Thyroid gland (tissue), 4 donors: ENCODE data around the gene SLC5A1. TPM values are rescaled to one million over a fixed set of nuclear protein-coding genes. Genes with fewer than 3 reads are reported as not detected.

Experiments used
- DNase-seq, 2 donors: peaks; one replicate each; pipeline ENCODE4 v3.0.0-alpha.2; 2019
- H3K27ac ChIP-seq, 3 donors: fragments of 200-600 bp; sonication (generic); 1 replicate in 2 of 3; 2 replicates in 1 of 3; pipeline ENCODE4 v1.5.1; 2016 to 2019; ENCODE audit warnings: mild to moderate bottlenecking in 1 of 3, moderate library complexity in 1 of 3
- H3K27me3 ChIP-seq: fragments of 200-600 bp; sonication (generic); one replicate; pipeline ENCODE4 v1.5.1; 2019
- H3K36me3 ChIP-seq, 2 donors: fragments of 200-600 bp; sonication (generic); one replicate each; pipeline ENCODE4 v1.5.1; 2016 to 2019
- H3K4me1 ChIP-seq, 2 donors: fragments of 200-600 bp; sonication (generic); one replicate each; pipeline ENCODE4 v1.5.1; 2017 to 2019
- H3K4me3 ChIP-seq, 3 donors: fragments of 200-600 bp; sonication (generic); replicated peaks in 1 of 3; 1 replicate in 2 of 3; 2 replicates in 1 of 3; pipeline ENCODE4 v1.5.1; 2016; ENCODE audit warnings: mild to moderate bottlenecking in 1 of 3
- H3K9me3 ChIP-seq: fragments of 200-600 bp; sonication (generic); one replicate; pipeline ENCODE4 v1.5.1; 2017
- POLR2A ChIP-seq, 2 donors: fragments of 450-650 bp; IDR thresholded peaks; one replicate each; pipeline ENCODE4 v1.6.1; 2017; ENCODE audit warnings: antibody characterized with exemption in 2 of 2, mild to moderate bottlenecking in 2 of 2, moderate library complexity in 1 of 2
- WGBS, 2 donors: methylation state at CpG; one replicate each; pipeline ENCODE4 v1.1.5; 2017; 5-methylcytosine and 5-hydroxymethylcytosine counted together
- intact Hi-C: fragments of 100-400 bp; cut with DNase I; formaldehyde crosslinking; loops from one replicate; pipeline ENCODE4 v1.15.1; 2023
- total RNA-seq, 4 donors: library from RNA; depleted of rRNA; stranded (reverse); fragments of >200 nt; gene quantifications; one replicate each; pipeline ENCODE4 v1.2.3, GENCODE V29; 2016
- TF ChIP-seq, protein P1 (sequence below), 6 experiments: fragments of 200-600 bp in 3 of 6; fragments of 450-650 bp in 3 of 6; sonication (generic) in 3 of 6; IDR thresholded peaks; one replicate each; pipeline ENCODE4 v1.5.1; 2016 to 2019; ENCODE audit warnings: antibody characterized with exemption in 6 of 6, mild to moderate bottlenecking in 2 of 6, inconsistent platforms in 1 of 6, moderate library complexity in 1 of 6

SLC5A1 gene
- total RNA-seq, 4 donors from 2014 or later, result not detected

DNA sequence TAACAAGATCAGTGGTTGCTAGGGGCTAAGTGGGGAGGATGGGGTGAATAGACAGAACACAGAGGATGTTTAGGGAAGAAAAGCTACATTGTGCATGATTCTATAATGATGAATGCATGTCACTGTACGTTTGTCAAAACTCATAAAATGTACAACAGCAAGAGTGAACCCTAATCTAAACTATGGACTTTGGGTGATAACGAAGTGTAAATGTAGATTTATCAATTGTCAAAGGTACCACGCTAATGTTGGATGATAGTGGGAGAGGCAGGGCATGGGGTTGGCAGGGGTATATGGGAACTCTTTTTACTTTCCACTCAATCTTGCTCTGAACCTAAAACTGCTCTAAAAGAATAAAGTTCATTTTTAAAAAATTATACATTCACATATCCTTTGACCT lies 21.3 kb upstream of the SLC5A1 start:
- Histone ChIP-seq H3K4me3 (no peak overlapping the region), H3K27ac (no peak overlapping the region), H3K36me3 (no peaks in the 10 kb centered on the region), H3K27me3 (no peaks in the 10 kb centered on the region), H3K4me1 (no peaks in the 10 kb centered on the region), H3K9me3 (no peaks in the 10 kb centered on the region)
- 85 to 87% methylated on average over 3 of the region's 3 CpGs for WGBS, 2 donors
- TF ChIP-seq, protein P1, sequence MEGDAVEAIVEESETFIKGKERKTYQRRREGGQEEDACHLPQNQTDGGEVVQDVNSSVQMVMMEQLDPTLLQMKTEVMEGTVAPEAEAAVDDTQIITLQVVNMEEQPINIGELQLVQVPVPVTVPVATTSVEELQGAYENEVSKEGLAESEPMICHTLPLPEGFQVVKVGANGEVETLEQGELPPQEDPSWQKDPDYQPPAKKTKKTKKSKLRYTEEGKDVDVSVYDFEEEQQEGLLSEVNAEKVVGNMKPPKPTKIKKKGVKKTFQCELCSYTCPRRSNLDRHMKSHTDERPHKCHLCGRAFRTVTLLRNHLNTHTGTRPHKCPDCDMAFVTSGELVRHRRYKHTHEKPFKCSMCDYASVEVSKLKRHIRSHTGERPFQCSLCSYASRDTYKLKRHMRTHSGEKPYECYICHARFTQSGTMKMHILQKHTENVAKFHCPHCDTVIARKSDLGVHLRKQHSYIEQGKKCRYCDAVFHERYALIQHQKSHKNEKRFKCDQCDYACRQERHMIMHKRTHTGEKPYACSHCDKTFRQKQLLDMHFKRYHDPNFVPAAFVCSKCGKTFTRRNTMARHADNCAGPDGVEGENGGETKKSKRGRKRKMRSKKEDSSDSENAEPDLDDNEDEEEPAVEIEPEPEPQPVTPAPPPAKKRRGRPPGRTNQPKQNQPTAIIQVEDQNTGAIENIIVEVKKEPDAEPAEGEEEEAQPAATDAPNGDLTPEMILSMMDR (IDR thresholded peaks at IDR 0.05), result no peak
- TF ChIP-seq POLR2A (IDR thresholded peaks at IDR 0.05), result no peak
- intact Hi-C loops, result no loop called here
- no peak for DNase-seq

- Histone ChIP-seq H3K36me3 (no peaks in the 10 kb centered on the region), H3K9me3 (no peaks in the 10 kb centered on the region), H3K27me3 (no peaks in the 10 kb centered on the region), H3K4me1 (no peaks in the 10 kb centered on the region), H3K27ac (no peak overlapping the region), H3K4me3 (no peak overlapping the region)
- 94% methylated on average over 2 of the region's 2 CpGs for WGBS, 2 donors
- intact Hi-C loops, result no loop called here
- TF ChIP-seq, protein P1 (IDR thresholded peaks at IDR 0.05), result no peak
- no peak for TF ChIP-seq POLR2A (IDR thresholded peaks at IDR 0.05)
- DNase-seq, result no peak
Measured at GRCh38 chr22:32023251-32023827, 19.7 kb upstream of the SLC5A1 start.

GRCh38 chr22:32024796-32025195 lies 18.3 kb upstream of the SLC5A1 start:
- no peaks in the 10 kb centered on the region for H3K9me3 ChIP-seq
- intact Hi-C loops, result no loop called here
- H3K4me3 ChIP-seq, result no peak overlapping the region
- H3K27ac ChIP-seq, result no peak overlapping the region
- no peaks in the 10 kb centered on the region for H3K36me3 ChIP-seq
- no peaks in the 10 kb centered on the region for H3K27me3 ChIP-seq
- WGBS, 2 donors, result 96 to 100% methylated on average over 1 of the region's 1 CpG
- DNase-seq, result no peak
- H3K4me1 ChIP-seq, result no peaks in the 10 kb centered on the region
- no peak for TF ChIP-seq POLR2A (IDR thresholded peaks at IDR 0.05)
- TF ChIP-seq, protein P1 (IDR thresholded peaks at IDR 0.05), result no peak

DNA sequence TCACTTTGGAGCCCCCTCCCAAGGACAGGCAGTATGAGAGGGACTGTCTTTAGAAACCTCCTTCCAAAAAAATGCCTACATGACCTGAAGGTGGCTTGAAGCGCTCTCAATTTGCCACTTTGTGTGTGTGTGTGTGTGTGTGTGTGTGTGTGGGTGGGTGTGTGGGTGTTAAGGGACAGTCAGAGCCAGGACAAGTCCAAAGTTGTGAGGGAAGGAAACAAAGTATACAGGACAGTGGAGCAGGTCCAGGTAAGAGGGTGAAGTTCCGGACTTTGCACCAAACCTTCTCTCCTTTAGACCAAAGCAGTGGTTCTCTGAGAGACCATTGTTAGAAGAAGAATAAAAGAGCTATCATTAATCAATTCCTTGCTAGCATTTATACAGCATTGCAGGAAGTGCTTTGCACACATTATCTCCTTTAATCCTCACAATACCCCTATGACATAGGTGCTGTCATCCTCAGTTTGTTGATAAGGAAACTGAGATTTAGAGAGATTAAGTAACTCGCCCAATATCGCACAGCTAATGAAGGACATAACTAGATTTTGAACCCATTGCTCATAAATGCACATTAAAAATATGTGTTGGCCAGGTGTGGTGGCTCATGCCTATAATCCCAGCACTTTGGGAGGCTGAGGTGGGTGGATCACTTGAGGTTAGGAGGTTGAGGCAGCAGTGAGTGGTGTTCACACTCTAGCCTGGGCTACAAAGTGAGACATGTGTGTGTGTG lies 12.4 kb upstream of the SLC5A1 start:
- intact Hi-C loops, result no loop called here
- H3K36me3 ChIP-seq, result no peaks in the 10 kb centered on the region
- H3K9me3 ChIP-seq, result no peaks in the 10 kb centered on the region
- H3K4me1 ChIP-seq, result no peaks in the 10 kb centered on the region
- H3K27me3 ChIP-seq, result no peaks in the 10 kb centered on the region
- WGBS, 2 donors, result 90 to 92% methylated on average over 4 of the region's 4 CpGs
- DNase-seq, result no peak
- H3K4me3 ChIP-seq, result no peak overlapping the region
- no peak overlapping the region for H3K27ac ChIP-seq
- TF ChIP-seq, protein P1 (IDR thresholded peaks at IDR 0.05), result no peak
- TF ChIP-seq POLR2A (IDR thresholded peaks at IDR 0.05), result no peak

DNA sequence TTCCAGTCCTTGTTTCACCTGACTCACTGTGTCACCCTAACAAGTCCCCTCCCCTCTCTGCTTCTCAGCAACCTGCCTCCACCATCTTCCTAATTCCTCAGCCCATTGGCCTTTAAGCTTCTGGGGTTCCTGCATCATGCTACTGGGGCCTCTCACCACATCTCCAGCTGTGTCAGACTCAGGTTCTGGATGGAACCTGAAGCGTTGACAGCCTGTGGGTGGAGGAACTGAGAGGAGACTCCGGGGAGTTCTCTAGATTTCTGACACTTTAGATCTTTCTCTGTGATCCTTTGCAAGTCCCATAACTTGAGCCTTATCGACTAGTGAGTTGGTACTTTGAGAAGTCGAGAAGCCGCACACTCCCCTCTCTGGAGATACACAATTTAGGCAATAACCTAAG lies 11.6 kb upstream of the SLC5A1 start:
- H3K9me3 ChIP-seq, result no peaks in the 10 kb centered on the region
- TF ChIP-seq, protein P1 (IDR thresholded peaks at IDR 0.05), result no peak
- TF ChIP-seq POLR2A (IDR thresholded peaks at IDR 0.05), result no peak
- no peak overlapping the region for H3K27ac ChIP-seq
- DNase-seq, result no peak
- intact Hi-C loops, result no loop called here
- H3K27me3 ChIP-seq, result no peaks in the 10 kb centered on the region
- 90 to 93% methylated on average over 5 of the region's 5 CpGs for WGBS, 2 donors
- no peaks in the 10 kb centered on the region for H3K4me1 ChIP-seq
- no peak overlapping the region for H3K4me3 ChIP-seq
- no peaks in the 10 kb centered on the region for H3K36me3 ChIP-seq
